A673 (cell line): ENCODE results near the gene SHISA5. TPM values are rescaled to one million over a fixed set of nuclear protein-coding genes. Genes with fewer than 3 reads are reported as not detected.

Source experiments
- BruUV-seq: library from RNA; stranded (reverse); fragments of 400-500 nt; replicated peaks from 2 replicates; lab custom pipeline; 2021; lab: Mats Ljungman, UMichigan
- CTCF ChIA-PET: fragments of 300-600 bp; sonication (Branson Sonifier 250); formaldehyde crosslinking; loops from one replicate; lab custom pipeline; 2022; ENCODE audit warnings: antibody characterized with exemption; lab: Charles Lee
- POLR2A ChIA-PET: fragments of 300-600 bp; sonication (Branson Sonifier 250); formaldehyde crosslinking; loops from one replicate; lab custom pipeline; 2022; ENCODE audit warnings: antibody characterized with exemption; ENCODE audit not compliant: low non-redundant PET; lab: Charles Lee
- DNase-seq: peaks from one replicate; pipeline ENCODE4 v3.0.0-alpha.2; 2015; ENCODE audit warnings: low spot score
- H3K27ac ChIP-seq: fragments of 200-600 bp; sonication (generic); 2 replicates; pipeline ENCODE4 v1.5.1; 2016; ENCODE audit warnings: mixed run types, low read depth, mild to moderate bottlenecking, mixed read lengths, antibody characterized with exemption, low read length; ENCODE audit not compliant: poor library complexity, severe bottlenecking
- H3K27me3 ChIP-seq: fragments of 200-600 bp; sonication (generic); replicated peaks from 2 replicates; pipeline ENCODE4 v1.6.1; 2017; ENCODE audit warnings: mixed run types, low read depth, mild to moderate bottlenecking, mixed read lengths, antibody characterized with exemption, low read length; ENCODE audit not compliant: insufficient read depth, poor library complexity
- H3K36me3 ChIP-seq: fragments of 200-600 bp; sonication (generic); 2 replicates; pipeline ENCODE4 v1.6.1; 2016; ENCODE audit warnings: mixed run types, mild to moderate bottlenecking, mixed read lengths, antibody characterized with exemption, low read length; ENCODE audit not compliant: insufficient read depth, poor library complexity, severe bottlenecking
- H3K4me1 ChIP-seq: fragments of 200-600 bp; sonication (generic); 2 replicates; pipeline ENCODE4 v1.6.1; 2017; ENCODE audit warnings: mixed run types, mild to moderate bottlenecking, mixed read lengths, antibody characterized with exemption, low read length; ENCODE audit not compliant: insufficient read depth, poor library complexity, severe bottlenecking
- H3K4me3 ChIP-seq: fragments of 200-600 bp; sonication (generic); 2 replicates; pipeline ENCODE4 v1.5.1; 2016; ENCODE audit warnings: low read depth, mixed run types, mild to moderate bottlenecking, mixed read lengths, low read length; ENCODE audit not compliant: poor library complexity, severe bottlenecking
- H3K9me3 ChIP-seq: fragments of 200-600 bp; sonication (generic); 2 replicates; pipeline ENCODE4 v1.6.1; 2016; ENCODE audit warnings: mixed run types, low read depth, mild to moderate bottlenecking, mixed read lengths, antibody characterized with exemption, low read length; ENCODE audit not compliant: poor library complexity, severe bottlenecking
- EZH2 ChIP-seq: fragments of 200-600 bp; sonication (generic); IDR thresholded peaks from 2 replicates; pipeline ENCODE4 v1.6.1; 2017; ENCODE audit warnings: borderline replicate concordance, low read depth, mild to moderate bottlenecking, mixed read lengths, antibody characterized with exemption, low read length; ENCODE audit not compliant: poor library complexity, severe bottlenecking
- intact Hi-C: fragments of 100-400 bp; cut with micrococcal nuclease; formaldehyde crosslinking; loops from one replicate; pipeline ENCODE4 v1.10.0; 2022; ENCODE audit not compliant: unreplicated experiment
- total RNA-seq: library from RNA; stranded (reverse); gene quantifications from 2 replicates; pipeline ENCODE4 v1.2.3, GENCODE V29; 2021
- TF ChIP-seq, protein P1 (sequence below): fragments of 300-800, 200-600 bp; sonication (generic); conservative IDR thresholded peaks from 2 replicates; pipeline ENCODE4 v1.5.1; 2017; ENCODE audit warnings: low read depth, mild to moderate bottlenecking, antibody characterized with exemption, low read length, moderate library complexity, mixed read lengths

Gene SHISA5
- total RNA-seq, 1 experiment from 2014 or later, result 61.8 TPM

DNA sequence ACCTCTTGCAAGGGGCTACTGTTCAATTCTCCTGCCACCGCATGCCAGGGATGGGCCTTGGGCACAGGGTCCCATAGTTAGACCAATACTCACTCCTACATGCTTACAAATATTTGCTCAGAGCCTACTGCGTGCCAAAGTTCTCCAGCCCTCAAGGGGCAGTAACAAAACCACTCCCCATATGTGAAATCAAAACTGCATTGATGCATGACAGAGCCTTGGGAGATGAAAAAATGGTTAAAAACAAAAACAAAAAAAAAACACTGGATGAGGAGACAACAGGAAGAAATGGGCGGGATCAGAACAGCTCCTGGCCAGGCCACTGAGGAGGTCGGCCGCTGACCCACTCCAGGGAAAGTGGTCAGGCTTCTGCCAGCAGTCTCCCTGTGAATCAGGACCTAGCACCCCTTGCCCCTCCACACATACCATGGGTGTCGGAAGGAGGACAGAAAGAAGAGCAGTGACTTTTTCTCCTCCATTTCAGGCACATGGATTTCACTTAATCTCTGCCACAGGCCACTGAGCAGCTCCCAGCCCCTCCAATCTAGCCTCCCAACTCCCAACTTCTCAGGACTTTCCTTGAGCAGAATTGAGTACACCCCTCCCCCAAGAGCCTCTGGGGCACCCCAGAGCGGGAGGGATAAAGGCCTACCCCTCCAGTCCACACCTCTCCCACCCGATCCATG is 76.9 kb downstream of the SHISA5 start:
- no peak overlapping the region for H3K4me3 ChIP-seq
- no peak overlapping the region for H3K27ac ChIP-seq
- H3K9me3 ChIP-seq, result no peaks in the 10 kb centered on the region
- TF ChIP-seq, protein P1, sequence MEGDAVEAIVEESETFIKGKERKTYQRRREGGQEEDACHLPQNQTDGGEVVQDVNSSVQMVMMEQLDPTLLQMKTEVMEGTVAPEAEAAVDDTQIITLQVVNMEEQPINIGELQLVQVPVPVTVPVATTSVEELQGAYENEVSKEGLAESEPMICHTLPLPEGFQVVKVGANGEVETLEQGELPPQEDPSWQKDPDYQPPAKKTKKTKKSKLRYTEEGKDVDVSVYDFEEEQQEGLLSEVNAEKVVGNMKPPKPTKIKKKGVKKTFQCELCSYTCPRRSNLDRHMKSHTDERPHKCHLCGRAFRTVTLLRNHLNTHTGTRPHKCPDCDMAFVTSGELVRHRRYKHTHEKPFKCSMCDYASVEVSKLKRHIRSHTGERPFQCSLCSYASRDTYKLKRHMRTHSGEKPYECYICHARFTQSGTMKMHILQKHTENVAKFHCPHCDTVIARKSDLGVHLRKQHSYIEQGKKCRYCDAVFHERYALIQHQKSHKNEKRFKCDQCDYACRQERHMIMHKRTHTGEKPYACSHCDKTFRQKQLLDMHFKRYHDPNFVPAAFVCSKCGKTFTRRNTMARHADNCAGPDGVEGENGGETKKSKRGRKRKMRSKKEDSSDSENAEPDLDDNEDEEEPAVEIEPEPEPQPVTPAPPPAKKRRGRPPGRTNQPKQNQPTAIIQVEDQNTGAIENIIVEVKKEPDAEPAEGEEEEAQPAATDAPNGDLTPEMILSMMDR, result no peak
- no peak for TF ChIP-seq EZH2
- no peaks in the 10 kb centered on the region for H3K27me3 ChIP-seq
- peaks cover 7% of the 10 kb centered on the region for H3K4me1 ChIP-seq
- DNase-seq, result no peak
- CTCF ChIA-PET, result no interaction called here
- no TSS peak for BruUV-seq
- intact Hi-C loops, result no loop called here
- no peaks in the 10 kb centered on the region for H3K36me3 ChIP-seq
- POLR2A ChIA-PET, result no interaction called here

DNA sequence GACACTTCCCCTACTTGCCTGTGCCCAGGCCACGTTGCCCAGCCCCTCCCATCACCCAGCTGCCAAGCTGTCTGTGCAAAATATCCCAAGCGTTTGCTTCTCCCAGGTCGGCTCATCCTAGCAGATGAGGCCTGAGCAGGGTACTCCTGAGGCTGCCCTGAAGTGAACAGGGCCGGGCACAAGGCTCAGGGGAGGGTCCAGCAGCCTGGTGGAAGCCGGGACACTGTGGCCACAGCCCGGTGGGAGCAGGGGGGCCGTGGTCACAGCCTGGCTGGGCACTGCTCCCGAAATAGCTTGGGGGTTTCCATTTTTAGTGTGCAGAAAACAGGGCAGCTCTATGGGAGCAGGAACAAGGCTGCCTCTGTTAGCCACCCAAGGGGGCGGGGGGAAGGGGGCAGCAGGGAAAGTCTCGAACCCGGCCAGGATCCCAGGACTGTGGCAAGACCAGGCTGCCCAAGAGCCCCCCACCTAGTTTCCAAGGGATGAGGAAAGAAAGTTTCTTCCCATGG is 77.5 kb downstream of the SHISA5 start:
- CTCF ChIA-PET, result no interaction called here
- intact Hi-C loops, result no loop called here

DNA sequence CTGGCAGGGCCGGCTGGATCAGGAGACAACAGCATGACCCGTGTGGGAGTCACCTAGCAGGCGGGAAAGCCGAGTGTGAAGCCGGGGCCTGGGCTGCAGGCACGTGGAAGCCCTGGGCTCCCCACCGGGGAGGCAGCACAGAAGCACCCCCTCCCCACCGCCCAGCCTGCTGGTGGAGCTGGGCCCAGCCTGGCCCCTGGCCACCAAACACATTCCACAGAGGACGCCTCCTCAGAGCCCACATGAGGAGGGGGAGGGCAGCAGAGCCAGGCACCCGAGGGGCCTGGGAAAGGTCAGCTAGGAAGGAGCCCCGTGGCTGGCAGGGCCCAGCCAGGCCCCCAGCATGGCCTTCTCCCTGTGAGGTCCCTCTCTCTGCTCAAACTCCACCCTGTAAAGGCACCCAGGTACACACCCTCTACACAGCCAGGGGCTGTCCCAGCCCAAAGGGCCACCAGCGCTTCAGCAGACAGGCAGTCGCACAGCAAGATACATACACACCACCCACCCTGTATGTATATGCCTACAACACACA is 78.6 kb downstream of the SHISA5 start:
- Histone ChIP-seq H3K4me3 (no peak overlapping the region), H3K4me1 (peaks cover 7% of the 10 kb centered on the region), H3K27ac (no peak overlapping the region), H3K9me3 (no peaks in the 10 kb centered on the region), H3K36me3 (no peaks in the 10 kb centered on the region), H3K27me3 (no peaks in the 10 kb centered on the region)
- POLR2A ChIA-PET, result no interaction called here
- no peak for DNase-seq
- CTCF ChIA-PET, result no interaction called here
- intact Hi-C loops, result no loop called here
- TF ChIP-seq, protein P1, result no peak
- no peak for TF ChIP-seq EZH2
- BruUV-seq, result no TSS peak

More for the DNA sequence above, 77.5 kb downstream of the SHISA5 start:
- POLR2A ChIA-PET, result interaction anchor here (0.7 kb wide), 1 partner anchor 1040 kb away, joined by 3 read pairs; no protein-coding TSS in a partner anchor
- H3K9me3 ChIP-seq, result no peaks in the 10 kb centered on the region
- H3K27ac ChIP-seq, result no peak overlapping the region
- TF ChIP-seq EZH2, result no peak
- TF ChIP-seq, protein P1, result no peak
- no peaks in the 10 kb centered on the region for H3K36me3 ChIP-seq
- no TSS peak for BruUV-seq
- peaks cover 7% of the 10 kb centered on the region for H3K4me1 ChIP-seq
- H3K27me3 ChIP-seq, result no peaks in the 10 kb centered on the region
- no peak for DNase-seq
- no peak overlapping the region for H3K4me3 ChIP-seq
